Right forelimb (tissue), 1 donor: ENCODE data around the gene SLC25A5.
A peak's percentile ranks its signal among the peaks of the same experiment; 100 is the strongest.
"Not testable (repeated sequence)": the region's sequence is repeated elsewhere in the genome, so short reads cannot be mapped to it uniquely, and the experiment has no call there.

Experiments used
- DNase-seq: peaks from one replicate; pipeline ENCODE4 v3.0.0-alpha.2; 2018

SLC25A5 gene

GRCh38 chrX:119478504-119478903 lies 10.3 kb downstream of the SLC25A5 start:
- no peak for DNase-seq

- no peak for DNase-seq
These were observed 11.6 kb downstream of the SLC25A5 start for GRCh38 chrX:119479845-119480244.

- no peak for DNase-seq
These were observed 13.1 kb downstream of the SLC25A5 start for GRCh38 chrX:119481323-119481801.

- no peak for DNase-seq
These were observed 13.8 kb downstream of the SLC25A5 start for GRCh38 chrX:119482041-119482440.

GRCh38 chrX:119482481-119483480 lies 14.5 kb downstream of the SLC25A5 start:
- DNase-seq: peak; percentile 58

DNA sequence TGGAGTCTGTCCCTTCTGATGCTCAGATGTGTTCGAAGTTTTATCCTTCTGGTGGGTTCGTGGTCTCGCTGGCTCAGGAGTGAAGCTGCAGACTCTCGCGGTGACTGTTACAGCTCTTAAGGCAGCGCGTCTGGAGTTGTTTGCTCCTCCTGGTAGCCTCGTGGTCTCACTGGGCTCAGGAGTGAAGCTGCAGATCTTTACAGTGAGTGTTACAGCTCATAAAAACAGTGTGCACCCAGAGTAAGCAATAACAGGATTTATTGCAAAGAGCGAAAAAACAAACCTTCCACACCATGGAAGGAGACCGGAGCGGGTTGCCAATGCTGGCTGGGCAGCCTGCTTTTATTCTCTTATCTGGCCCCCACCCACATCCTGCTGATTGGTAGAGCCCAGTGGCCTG lies 18.5 kb downstream of the SLC25A5 start:
- DNase-seq: no peak

- not testable (repeated sequence) for DNase-seq
These were observed 19.5 kb downstream of the SLC25A5 start for GRCh38 chrX:119487766-119488165.

DNA sequence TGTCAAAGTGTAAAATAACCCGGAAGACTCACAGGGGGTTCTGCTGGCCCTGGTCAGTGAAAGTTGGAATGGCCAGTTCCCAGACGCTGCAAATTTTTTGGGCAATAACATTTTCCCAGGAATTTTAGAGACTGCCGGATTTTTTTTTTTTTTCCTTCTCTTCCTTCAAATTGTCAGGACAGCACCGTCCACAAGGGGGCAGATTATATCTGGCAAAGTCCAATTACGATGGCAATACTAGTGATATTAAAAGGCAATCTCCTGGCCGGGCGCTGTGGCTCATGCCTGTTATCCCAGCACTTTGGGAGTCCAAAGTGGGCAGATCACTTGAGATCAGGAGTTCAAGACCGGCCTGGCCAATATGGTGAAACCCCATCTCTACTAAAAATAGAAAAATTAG lies 20.5 kb downstream of the SLC25A5 start:
- DNase-seq: no peak

DNA sequence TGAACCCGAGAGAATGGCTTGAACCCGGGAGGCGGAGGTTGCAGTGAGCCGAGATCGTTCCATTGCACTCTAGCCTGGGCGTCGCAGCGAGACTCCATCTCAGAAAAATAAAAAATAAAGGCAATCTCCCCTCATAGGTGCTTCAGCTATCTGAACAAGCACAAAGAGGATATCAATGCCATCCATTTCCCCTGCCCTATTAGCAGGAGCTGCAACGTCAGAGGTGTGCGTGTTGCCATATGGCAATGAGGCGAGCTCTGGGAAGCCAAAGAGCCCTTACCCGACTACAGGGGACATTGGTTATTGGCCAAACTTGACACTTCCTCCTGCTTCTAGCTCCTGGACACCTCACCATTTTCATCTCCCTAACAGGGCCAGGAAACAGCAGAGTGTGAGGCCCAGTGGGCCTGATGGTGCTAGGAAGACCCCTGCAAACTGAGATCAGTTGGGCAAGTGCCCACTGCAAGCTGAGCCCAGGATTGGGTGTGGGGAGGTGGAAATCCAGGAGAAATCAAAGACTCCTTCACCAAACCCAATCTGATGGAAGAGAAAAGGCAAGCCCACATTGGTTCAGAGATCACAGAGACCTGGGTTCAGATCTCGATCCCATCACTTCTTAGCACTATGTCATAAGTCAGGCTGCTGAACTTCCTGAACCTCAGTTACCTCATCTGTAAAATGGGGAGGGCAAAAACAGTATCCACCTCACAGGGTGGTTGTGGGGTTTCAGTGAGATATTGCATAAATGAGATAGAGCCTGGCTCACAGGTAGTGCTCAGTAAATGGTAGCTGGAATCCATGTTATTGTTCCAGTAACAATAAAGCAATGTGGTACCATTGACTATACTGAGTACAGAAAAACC lies 21.2 kb downstream of the SLC25A5 start:
- DNase-seq: no peak

DNA sequence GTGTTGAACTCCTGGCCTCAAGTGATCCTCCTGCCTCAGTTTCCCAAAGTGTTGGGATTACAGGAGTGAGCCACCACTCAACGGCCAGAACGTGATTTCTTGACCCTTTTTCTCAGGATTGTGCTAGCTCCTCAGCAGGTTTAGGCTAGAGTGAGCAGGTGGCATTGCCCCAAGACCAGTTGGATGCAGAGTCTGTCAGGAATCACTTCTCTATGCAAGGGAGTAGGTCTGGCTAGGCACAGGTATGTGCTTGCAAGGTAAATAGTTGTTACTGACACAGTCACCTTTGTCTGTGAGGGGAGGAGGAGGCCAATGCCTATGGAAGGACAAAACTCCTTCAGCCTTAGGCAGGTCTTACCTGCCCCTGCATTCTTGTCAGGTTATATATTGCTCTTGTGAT lies 24.2 kb downstream of the SLC25A5 start:
- no peak for DNase-seq

GRCh38 chrX:119493851-119494495 lies 25.7 kb downstream of the SLC25A5 start:
- not testable (repeated sequence) for DNase-seq

DNA sequence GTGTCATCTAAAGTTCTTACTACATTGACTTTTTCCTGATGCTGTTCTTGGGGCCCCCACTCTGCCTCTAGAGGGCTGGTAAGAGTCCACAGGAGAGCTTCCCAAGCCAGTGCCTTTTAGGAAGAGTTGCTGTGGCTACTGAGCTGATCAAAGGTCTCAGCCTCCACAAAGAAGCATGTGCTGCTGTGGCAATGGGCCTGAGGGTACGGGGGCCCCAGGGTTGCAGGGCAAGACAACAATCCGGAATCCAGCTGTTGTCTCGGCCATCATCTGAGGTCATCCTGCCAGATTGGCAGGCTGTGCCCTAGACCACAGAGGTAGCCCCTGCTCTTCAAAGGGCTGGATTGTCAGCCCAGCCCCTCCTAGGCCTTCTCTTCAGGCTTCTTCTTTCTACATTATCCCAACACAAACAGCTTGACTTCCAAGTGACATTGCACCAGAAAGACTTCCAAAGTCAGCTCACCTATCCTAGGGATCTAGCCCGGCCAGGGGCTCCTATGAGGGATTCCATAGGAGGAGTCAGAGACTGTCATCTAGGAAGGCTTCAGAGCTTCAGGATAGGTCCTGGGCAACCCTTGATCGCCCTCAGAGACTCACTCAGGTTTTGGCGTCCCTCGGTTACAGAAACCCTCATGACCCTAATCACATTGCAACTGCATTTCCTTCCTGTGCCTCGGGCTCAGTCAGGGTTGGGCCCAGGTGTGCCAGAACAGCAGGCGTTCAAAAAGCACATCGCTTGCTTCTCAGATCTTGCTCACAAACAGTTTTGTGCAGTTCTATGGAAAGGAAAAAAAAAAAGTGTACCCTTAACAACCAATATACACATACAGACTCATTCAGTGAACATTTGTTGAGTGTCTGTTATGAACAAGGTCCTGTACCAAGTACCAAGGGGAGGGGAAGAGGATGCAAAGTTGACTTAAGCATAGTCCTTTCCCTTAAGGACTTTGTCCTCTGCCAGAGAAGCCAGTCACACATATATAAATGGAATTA lies 27.8 kb downstream of the SLC25A5 start:
- DNase-seq: no peak

GRCh38 chrX:119497185-119497584 lies 28.9 kb downstream of the SLC25A5 start:
- no peak for DNase-seq

DNA sequence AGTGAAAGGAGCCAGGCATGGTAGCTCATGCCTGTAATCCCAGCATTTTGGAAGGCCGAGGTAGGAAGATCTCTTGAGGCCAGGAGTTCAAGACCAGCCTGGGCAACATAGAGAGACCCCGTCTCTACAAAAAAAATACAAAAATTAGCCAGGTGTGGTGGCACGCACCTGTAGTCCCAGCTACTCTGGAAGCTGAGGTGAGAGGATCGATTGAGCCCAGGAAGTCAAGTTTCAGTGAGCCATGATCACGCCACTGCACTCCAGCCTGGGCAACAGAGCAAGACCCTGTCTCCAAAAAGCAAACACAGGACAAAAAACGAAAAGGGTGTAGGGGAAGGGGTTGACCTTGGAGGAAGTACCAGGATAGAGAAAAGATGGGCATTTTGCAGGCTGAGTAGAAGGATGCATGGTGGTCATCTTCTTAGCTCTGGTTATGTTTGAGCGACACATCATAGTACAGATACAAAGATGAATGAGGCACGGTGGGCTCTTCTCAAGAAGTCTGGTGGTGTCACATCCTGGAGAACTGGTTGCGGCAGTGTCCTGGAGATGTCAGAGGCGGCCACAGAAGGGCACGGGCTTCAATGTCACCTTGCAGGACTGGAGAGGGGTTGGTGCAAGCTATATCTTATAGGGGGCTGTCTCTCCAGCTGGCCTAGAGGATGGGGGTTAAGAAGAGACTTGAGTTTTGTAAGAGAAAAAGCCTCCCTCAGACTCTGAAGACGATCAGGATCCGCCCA lies 32.0 kb downstream of the SLC25A5 start:
- no peak for DNase-seq

GRCh38 chrX:119501511-119502148 lies 33.4 kb downstream of the SLC25A5 start:
- DNase-seq: no peak

GRCh38 chrX:119502727-119503483 lies 34.7 kb downstream of the SLC25A5 start:
- DNase-seq: no peak

DNA sequence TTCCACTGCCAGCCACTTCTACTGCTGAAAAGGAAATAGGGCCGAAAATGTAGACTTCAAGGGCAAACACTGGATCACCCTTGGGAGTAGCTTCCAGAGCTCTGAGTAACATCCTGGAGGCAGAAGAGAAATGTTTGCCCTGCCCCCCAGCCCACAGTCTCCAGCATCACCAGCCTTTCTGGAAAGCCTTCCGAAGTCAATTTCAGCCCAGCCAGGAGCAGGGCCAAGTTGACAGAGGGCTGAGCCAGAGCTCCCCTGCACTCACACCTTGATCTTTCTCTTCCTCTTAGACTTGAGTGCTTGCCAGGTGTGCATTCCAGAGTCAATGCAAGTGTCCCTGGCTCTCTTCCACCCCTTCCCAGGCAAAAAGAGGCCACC lies 35.2 kb downstream of the SLC25A5 start:
- peak; percentile 47 for DNase-seq

- not testable (repeated sequence) for DNase-seq
These were observed 36.9 kb downstream of the SLC25A5 start for GRCh38 chrX:119505145-119505544.

GRCh38 chrX:119505945-119506344 lies 37.7 kb downstream of the SLC25A5 start:
- no peak for DNase-seq

GRCh38 chrX:119507206-119507605 lies 39.0 kb downstream of the SLC25A5 start:
- no peak for DNase-seq
